Muscle layer of colon (tissue), 2 donors: ENCODE results near the gene PABPC5.

Experiments
- H3K27ac ChIP-seq: one replicate; pipeline ENCODE4 v1.7.0; 2013; ENCODE audit warnings: low read depth, mild to moderate bottlenecking, low read length, moderate library complexity
- H3K27me3 ChIP-seq, 2 donors: one replicate each; pipeline ENCODE4 v1.7.0; 2013; ENCODE audit warnings: low read length in 2 of 2, mild to moderate bottlenecking in 2 of 2; ENCODE audit not compliant: insufficient read depth in 2 of 2, control insufficient read depth in 1 of 2
- H3K36me3 ChIP-seq: one replicate; pipeline ENCODE4 v1.7.0; 2013; ENCODE audit warnings: mild to moderate bottlenecking, low read length; ENCODE audit not compliant: insufficient read depth
- H3K4me1 ChIP-seq: one replicate; pipeline ENCODE4 v1.7.0; 2013; ENCODE audit warnings: mild to moderate bottlenecking, low read length; ENCODE audit not compliant: insufficient read depth
- H3K4me3 ChIP-seq, 2 donors: one replicate each; pipeline ENCODE4 v1.7.0; 2013; ENCODE audit warnings: low read length in 2 of 2, low read depth in 1 of 2, mild to moderate bottlenecking in 1 of 2, moderate library complexity in 1 of 2
- H3K9ac ChIP-seq: one replicate; pipeline ENCODE4 v1.7.0; 2013; ENCODE audit warnings: low read length
- H3K9me3 ChIP-seq: one replicate; pipeline ENCODE4 v1.7.0; 2013; ENCODE audit warnings: mild to moderate bottlenecking, low read length
- donor health status: abdominal sarcoma.
- donor health status: Adenocarcinoma of cecum.

The PABPC5 gene

DNA sequence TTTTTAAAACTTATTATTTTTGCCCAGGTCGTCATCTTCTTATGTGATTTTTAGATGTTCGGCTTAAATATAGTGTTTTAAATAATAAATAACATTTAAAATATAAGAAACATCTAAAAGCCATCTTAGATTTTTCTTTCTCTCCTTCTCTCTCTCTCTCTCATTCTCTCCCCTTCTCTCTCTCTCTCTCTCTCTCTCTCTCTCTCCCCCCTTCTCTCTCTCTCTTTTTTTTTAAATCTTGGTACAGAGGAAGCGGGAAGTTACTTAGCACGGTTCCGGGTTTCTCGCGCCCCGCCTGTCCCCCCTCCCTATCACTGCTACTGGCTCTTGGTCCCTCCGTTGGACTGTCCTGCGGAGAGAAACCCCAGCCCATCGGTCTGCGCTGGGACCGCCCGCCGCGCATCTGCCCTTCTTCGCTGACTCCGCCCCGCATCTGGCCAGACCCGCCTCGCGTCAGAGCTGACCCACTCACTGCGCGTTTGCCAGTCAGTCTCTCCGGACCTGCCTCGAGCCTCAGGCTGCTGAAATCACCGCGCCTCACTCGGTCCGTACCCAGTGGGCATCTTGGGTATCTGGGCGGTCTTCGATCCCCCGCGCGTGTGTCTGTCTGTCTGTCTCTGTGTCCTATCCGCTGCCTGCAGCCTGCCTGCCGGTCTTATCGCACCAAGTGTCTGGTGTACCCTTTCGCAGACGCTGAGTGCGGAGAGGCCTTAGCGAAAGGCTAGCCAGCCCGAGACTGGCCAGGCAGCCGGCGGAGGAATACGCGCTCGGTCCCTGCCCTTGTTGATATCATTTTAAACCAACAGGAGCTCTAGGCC, at the start of gene PABPC5:
PABPC5 (plus strand) TSS at position 489 of the 818 bp plus-strand sequence. CDS start 739 bp downstream, outside the sequence.
- Histone ChIP-seq H3K27ac (peak within 1 kb of the TSS; percentile 81), H3K9me3 (no peaks in the 10 kb centered on the region), H3K4me3 (peak within 1 kb of the TSS; percentile 57 to 62), H3K9ac (peak within 1 kb of the TSS; percentile 38), H3K4me1 (peaks cover 8% of the 10 kb centered on the region), H3K27me3 (peaks cover 0 to 11% of the 10 kb centered on the region in 2 donors), H3K36me3 (no peaks in the 10 kb centered on the region)

DNA sequence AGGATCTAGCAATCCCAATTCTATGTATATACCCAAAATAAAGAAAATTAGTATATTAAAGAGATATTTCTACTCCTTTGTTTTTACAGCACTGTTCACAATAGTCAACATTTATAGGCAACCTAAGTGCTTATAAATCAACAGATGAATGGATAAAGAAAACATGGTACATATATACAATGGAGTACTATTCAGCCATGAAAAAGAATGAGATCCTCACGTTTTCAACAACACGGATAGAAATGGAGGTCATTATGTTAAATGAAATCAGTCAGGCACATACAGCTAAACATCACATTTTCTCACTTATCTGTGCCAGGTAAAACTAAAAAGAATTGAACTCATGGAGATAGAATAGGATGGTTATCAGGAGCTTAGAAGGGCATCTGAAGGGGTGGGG, 45.6 kb upstream of the PABPC5 start:
- Histone ChIP-seq H3K36me3 (no peaks in the 10 kb centered on the region), H3K27me3 (no peaks in the 10 kb centered on the region), H3K9me3 (no peaks in the 10 kb centered on the region), H3K9ac (no peak overlapping the region), H3K4me1 (no peaks in the 10 kb centered on the region), H3K27ac (no peak overlapping the region), H3K4me3 (no peak overlapping the region)

DNA sequence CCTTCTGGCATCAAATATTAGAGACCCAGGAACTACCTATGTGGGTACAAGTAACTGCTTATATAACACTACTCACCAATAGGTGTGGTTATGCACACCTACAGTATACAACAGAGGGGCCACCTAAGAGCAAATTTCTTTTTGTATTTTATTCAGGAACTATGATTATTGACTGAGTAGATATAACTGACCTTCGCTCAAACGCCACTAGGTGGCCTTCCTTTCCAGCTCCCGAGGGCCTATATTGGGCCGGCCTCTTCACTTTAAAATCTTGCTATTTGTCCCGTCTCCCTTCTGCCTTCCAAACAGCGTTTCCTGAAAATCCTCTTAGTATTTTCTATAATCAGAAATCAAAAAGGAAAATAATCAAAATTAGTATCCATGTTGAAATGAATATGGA, 19.9 kb upstream of the PABPC5 start:
- Histone ChIP-seq H3K9me3 (no peaks in the 10 kb centered on the region), H3K9ac (no peak overlapping the region), H3K36me3 (no peaks in the 10 kb centered on the region), H3K4me3 (no peak overlapping the region), H3K4me1 (no peaks in the 10 kb centered on the region), H3K27me3 (no peaks in the 10 kb centered on the region), H3K27ac (no peak overlapping the region)

DNA sequence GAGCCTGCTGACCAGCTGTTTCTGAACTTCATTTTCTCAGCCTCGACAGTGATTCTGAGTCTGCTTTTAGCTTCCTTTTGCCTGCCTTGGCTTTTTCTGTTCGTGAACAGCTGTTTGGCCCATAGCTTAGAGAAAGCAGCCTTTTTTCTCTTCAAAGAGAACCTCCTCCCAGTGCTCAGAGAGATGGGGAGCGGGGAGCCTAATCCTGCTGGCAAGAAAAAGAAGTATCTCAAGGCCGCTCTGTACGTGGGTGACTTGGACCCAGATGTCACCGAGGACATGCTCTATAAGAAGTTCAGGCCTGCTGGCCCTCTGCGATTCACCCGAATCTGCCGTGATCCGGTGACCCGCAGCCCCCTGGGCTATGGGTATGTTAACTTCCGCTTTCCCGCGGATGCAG, 756 bp downstream of the PABPC5 start:
- H3K4me1 ChIP-seq = peaks cover 8% of the 10 kb centered on the region
- peak overlapping the region; percentile 38 for H3K9ac ChIP-seq
- no peaks in the 10 kb centered on the region for H3K36me3 ChIP-seq
- H3K4me3 ChIP-seq = peak overlapping the region; percentile 57 to 62
- H3K9me3 ChIP-seq = no peaks in the 10 kb centered on the region
- peak overlapping the region; percentile 81 for H3K27ac ChIP-seq
- peaks cover 0 to 11% of the 10 kb centered on the region in 2 donors for H3K27me3 ChIP-seq
